Measurements from ENCODE around the gene PDGFB. TPM values are rescaled to one million over a fixed set of nuclear protein-coding genes. Genes with fewer than 3 reads are reported as not detected.

Gene PDGFB
- total RNA-seq, 2 donors from 2014 or later = 10.8 to 12.6 TPM

- no peak overlapping the region for H3K27ac ChIP-seq
- no peak for TF ChIP-seq CTCF (IDR thresholded peaks at IDR 0.05)
- no peak for ATAC-seq (ENCODE audit: insufficient number of reproducible peaks, low FRiP score, low read depth)
Observed at GRCh38 chr22:39248254-39248653, 3.5 kb upstream of the PDGFB start.

GRCh38 chr22:39247361-39247760 is 2.6 kb upstream of the PDGFB start:
- H3K4me3 ChIP-seq = no peak overlapping the region
- H3K4me1 ChIP-seq (ENCODE audit: control insufficient read depth in 1 of 2, low read depth in 2 of 2) = peaks cover 16 to 32% of the 10 kb centered on the region in 2 donors
- DNase-seq (ENCODE audit: low spot score) (no peak), ATAC-seq (ENCODE audit: insufficient number of reproducible peaks, low FRiP score, low read depth) (no peak)
- no peaks in the 10 kb centered on the region for H3K9me3 ChIP-seq
- H3K27ac ChIP-seq = no peak overlapping the region
- TF ChIP-seq CTCF (IDR thresholded peaks at IDR 0.05) = no peak
- H3K36me3 ChIP-seq = no peaks in the 10 kb centered on the region
- peaks cover 6% of the 10 kb centered on the region for H3K27me3 ChIP-seq (replicated peaks; ENCODE audit: insufficient read depth)

More at GRCh38 chr22:39248254-39248653, 3.5 kb upstream of the PDGFB start:
- Histone ChIP-seq H3K9me3 (no peaks in the 10 kb centered on the region), H3K4me1 (ENCODE audit: control insufficient read depth in 1 of 2, low read depth in 2 of 2) (peaks cover 19 to 32% of the 10 kb centered on the region in 2 donors), H3K27me3 (replicated peaks; ENCODE audit: insufficient read depth) (peaks cover 6% of the 10 kb centered on the region), H3K4me3 (no peak overlapping the region), H3K36me3 (no peaks in the 10 kb centered on the region)
- no peak for DNase-seq (ENCODE audit: low spot score)

GRCh38 chr22:39246690-39247332 is 2.0 kb upstream of the PDGFB start:
- Histone ChIP-seq H3K36me3 (no peaks in the 10 kb centered on the region), H3K4me3 (no peak overlapping the region), H3K27ac (no peak overlapping the region), H3K4me1 (ENCODE audit: control insufficient read depth in 1 of 2, low read depth in 2 of 2) (peaks cover 16 to 34% of the 10 kb centered on the region in 2 donors), H3K9me3 (no peaks in the 10 kb centered on the region), H3K27me3 (replicated peaks; ENCODE audit: insufficient read depth) (peaks cover 6% of the 10 kb centered on the region)
- no peak for TF ChIP-seq CTCF (IDR thresholded peaks at IDR 0.05)
- DNase-seq (ENCODE audit: low spot score) (no peak), ATAC-seq (ENCODE audit: insufficient number of reproducible peaks, low FRiP score, low read depth) (no peak)

- TF ChIP-seq CTCF (IDR thresholded peaks at IDR 0.05) = no peak
- no peak for ATAC-seq (ENCODE audit: insufficient number of reproducible peaks, low FRiP score, low read depth)
Observed at GRCh38 chr22:39246217-39246616, 1.4 kb upstream of the PDGFB start.

GRCh38 chr22:39245130-39246039 is 603 bp upstream of the PDGFB start:
- no peak for TF ChIP-seq CTCF (IDR thresholded peaks at IDR 0.05)
- H3K4me1 ChIP-seq (ENCODE audit: control insufficient read depth in 1 of 2, low read depth in 2 of 2) = peaks cover 16 to 34% of the 10 kb centered on the region in 2 donors
- no peak overlapping the region for H3K27ac ChIP-seq
- H3K36me3 ChIP-seq = no peaks in the 10 kb centered on the region
- H3K27me3 ChIP-seq (replicated peaks; ENCODE audit: insufficient read depth) = peaks cover 6% of the 10 kb centered on the region
- no peak for ATAC-seq (ENCODE audit: insufficient number of reproducible peaks, low FRiP score, low read depth)
- H3K9me3 ChIP-seq = no peaks in the 10 kb centered on the region
- no peak for DNase-seq (ENCODE audit: low spot score)
- peak overlapping the region; percentile 72 for H3K4me3 ChIP-seq

More at GRCh38 chr22:39246217-39246616, 1.4 kb upstream of the PDGFB start:
- Histone ChIP-seq H3K27me3 (replicated peaks; ENCODE audit: insufficient read depth) (peaks cover 6% of the 10 kb centered on the region), H3K27ac (no peak overlapping the region), H3K36me3 (no peaks in the 10 kb centered on the region), H3K9me3 (no peaks in the 10 kb centered on the region), H3K4me1 (ENCODE audit: control insufficient read depth in 1 of 2, low read depth in 2 of 2) (peaks cover 16 to 34% of the 10 kb centered on the region in 2 donors), H3K4me3 (no peak overlapping the region)
- DNase-seq (ENCODE audit: low spot score) = no peak

Measured in thoracic aorta (tissue), 2 donors.